Smooth muscle cell of the brain vasculature (primary cell): Measurements from ENCODE around the gene MRPL36.

Experiments used
- DNase-seq: peaks from one replicate; pipeline ENCODE4 v3.0.0-alpha.2; 2012; ENCODE audit warnings: low read depth, low spot score

The MRPL36 gene

GRCh38 chr5:1751026-1751863 lies 48.4 kb downstream of the MRPL36 start:
- no peak for DNase-seq

- DNase-seq: no peak
Observed at GRCh38 chr5:1750469-1750868, 49.2 kb downstream of the MRPL36 start.

GRCh38 chr5:1749346-1750124 lies 50.1 kb downstream of the MRPL36 start:
- DNase-seq: no peak

DNA sequence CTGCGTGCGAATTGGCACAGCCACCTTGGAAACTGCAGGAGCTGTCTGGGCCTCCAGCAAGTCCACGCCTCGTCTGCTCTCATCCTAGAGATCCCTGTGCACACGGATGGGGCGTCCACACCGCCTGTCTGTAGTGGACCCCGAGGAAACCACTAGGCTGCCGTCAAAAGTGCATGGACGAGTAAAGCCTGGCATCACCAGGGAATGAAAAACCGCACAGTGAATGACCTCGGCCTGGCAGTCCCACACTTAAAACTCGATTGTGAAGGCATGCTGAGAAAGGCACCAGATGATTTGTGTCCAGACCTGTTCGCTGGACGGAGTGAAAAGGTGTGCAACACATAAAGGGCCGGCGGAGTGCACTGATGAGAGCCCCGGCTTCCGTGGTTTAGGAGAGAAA lies 50.8 kb downstream of the MRPL36 start:
- no peak for DNase-seq
